Measurements from ENCODE around the gene KLHL29. TPM values are rescaled to one million over a fixed set of nuclear protein-coding genes. Genes with fewer than 3 reads are reported as not detected.

KLHL29 gene
- total and polyA plus RNA-seq, 10 of the 15 experiments (the other 5 are each of a cell fraction or from before 2014, with no cell fraction given), result 1.4 to 19.5 (median 6.1) TPM

DNA sequence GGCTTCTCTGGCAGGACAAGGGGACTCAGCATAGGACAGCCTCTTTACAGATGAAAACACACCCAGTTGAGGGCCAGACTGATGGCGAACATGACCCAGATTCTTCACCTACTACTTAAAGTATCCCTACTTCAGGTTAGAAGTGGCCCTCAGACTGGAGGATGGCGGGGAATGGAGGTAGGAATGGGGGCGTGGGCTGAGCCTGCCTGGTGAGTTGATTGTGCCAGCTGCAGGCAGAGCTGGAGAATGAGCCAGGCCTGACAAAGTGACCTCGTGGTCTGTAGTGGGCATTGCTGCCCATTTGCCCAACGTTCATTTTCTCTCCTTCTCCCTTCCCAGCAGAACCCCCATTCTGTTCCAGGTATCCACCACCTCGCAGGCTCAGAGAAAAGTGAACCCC lies 186.1 kb downstream of the KLHL29 start:
- no peak overlapping the region for H3K9ac ChIP-seq (ENCODE audit: control insufficient read depth, insufficient read depth, low read length)
- ATAC-seq (no peak), FAIRE-seq (no peak), DNase-seq (ENCODE audit: low read depth, low spot score) (no peak)
- H3K36me3 ChIP-seq (ENCODE audit: control insufficient read depth in 2 of 2, insufficient read depth in 2 of 2, low read length in 1 of 2), result no peaks in the 10 kb centered on the region; a peak in 1 of 4 replicates
- RAD21 ChIA-PET (ENCODE audit: unreplicated experiment), result no interaction called here
- BruUV-seq (replicated peaks), result no TSS peak
- H2AFZ ChIP-seq (ENCODE audit: control insufficient read depth, low read depth, low read length), result no peak overlapping the region
- intact Hi-C loops (cut with micrococcal nuclease; ENCODE audit: unreplicated experiment), result no loop called here
- H3K27ac ChIP-seq (ENCODE audit: control insufficient read depth, insufficient read depth), result no peak overlapping the region
- no peaks in the 10 kb centered on the region for H3K27me3 ChIP-seq (replicated peaks in 1 of 2; ENCODE audit: control insufficient read depth in 2 of 2, insufficient read depth in 2 of 2, low read length in 1 of 2)
- POLR2A ChIA-PET, result no interaction called here
- no peaks in the 10 kb centered on the region for H3K79me2 ChIP-seq (ENCODE audit: control insufficient read depth, insufficient read depth, low read length)
- WGBS (ENCODE audit: insufficient coverage, insufficient replicate concordance, low lambda C conversion rate, missing lambda C conversion rate), result 71% methylated on average over 6 of the region's 6 CpGs
- SMC1A ChIA-PET (ENCODE audit: uncharacterized antibody, unreplicated experiment), result no interaction called here
- H3K9me3 ChIP-seq (replicated peaks; ENCODE audit: control insufficient read depth, insufficient read depth, low read length), result no peaks in the 10 kb centered on the region
- in situ Hi-C loops (cut with MboI), result no loop called here
- no peaks in the 10 kb centered on the region for H4K20me1 ChIP-seq (ENCODE audit: control insufficient read depth, insufficient read depth)
- H3K4me3 ChIP-seq, result no peak overlapping the region
- H3K4me2 ChIP-seq (ENCODE audit: control insufficient read depth, insufficient read depth), result no peak overlapping the region
- TF ChIP-seq RCOR1 (conservative IDR thresholded peaks at IDR 0.05; ENCODE audit: low read depth, low read length), result no peak
- no peak for TF ChIP-seq MLLT1 (IDR thresholded peaks at IDR 0.05)
- no peak for TF ChIP-seq MAX (IDR thresholded peaks at IDR 0.05; ENCODE audit: low read depth, low read length)
- CTCF ChIA-PET, result no interaction called here
- no peaks in the 10 kb centered on the region for H3K4me1 ChIP-seq (ENCODE audit: control insufficient read depth, insufficient read depth, low read length)

DNA sequence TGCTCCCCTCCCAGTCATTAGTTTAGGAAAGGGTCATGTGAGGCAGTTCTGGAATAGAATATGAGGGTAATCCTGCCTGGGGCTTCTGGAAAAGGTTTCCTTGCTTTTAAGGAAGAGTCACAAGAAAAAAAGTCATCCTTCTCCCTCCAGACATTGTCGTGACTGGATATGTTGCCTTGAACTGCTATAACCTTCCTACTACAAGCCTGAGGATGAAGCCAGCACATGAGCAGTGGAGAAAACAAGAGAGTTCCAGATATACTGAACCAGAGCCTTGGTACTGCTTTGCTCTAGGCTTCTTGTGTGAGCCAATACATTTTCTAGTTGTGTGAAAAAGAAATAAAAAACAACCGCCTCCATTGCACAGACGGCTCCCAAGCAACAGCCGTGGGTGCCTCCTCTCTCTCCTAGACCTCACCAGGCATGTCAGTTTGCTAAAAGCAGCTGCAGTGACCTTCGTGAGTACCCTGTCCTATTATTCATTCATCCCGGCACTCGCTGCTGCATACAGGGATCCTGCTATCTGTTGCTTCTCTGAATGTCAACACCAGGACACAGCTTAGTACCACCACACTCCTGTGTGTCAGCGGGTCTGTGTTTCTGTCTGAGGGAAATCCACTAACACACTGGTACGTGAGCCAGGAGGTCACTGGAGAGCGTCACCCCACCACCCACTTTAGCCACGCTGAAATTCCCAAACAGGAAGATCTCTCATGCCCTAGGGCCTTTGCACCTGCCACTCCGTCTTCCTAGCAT lies 186.7 kb downstream of the KLHL29 start:
- intact Hi-C loops (cut with micrococcal nuclease; ENCODE audit: unreplicated experiment) (no loop called here), in situ Hi-C loops (cut with MboI) (no loop called here)
- DNase-seq (ENCODE audit: low read depth, low spot score), result no peak
- SMC1A ChIA-PET (ENCODE audit: uncharacterized antibody, unreplicated experiment), result no interaction called here
- CTCF ChIA-PET, result no interaction called here
- H3K4me1 ChIP-seq (ENCODE audit: control insufficient read depth, insufficient read depth, low read length), result no peaks in the 10 kb centered on the region
- no peaks in the 10 kb centered on the region for H3K27me3 ChIP-seq (replicated peaks in 1 of 2; ENCODE audit: control insufficient read depth in 2 of 2, insufficient read depth in 2 of 2, low read length in 1 of 2)
- WGBS (ENCODE audit: insufficient coverage, insufficient replicate concordance, low lambda C conversion rate, missing lambda C conversion rate), result 84% methylated on average over 12 of the region's 12 CpGs
- ATAC-seq, result no peak
- no peak for FAIRE-seq
- no peak overlapping the region for H3K9ac ChIP-seq (ENCODE audit: control insufficient read depth, insufficient read depth, low read length)
- H3K27ac ChIP-seq (ENCODE audit: control insufficient read depth, insufficient read depth), result no peak overlapping the region
- H3K4me3 ChIP-seq, result no peak overlapping the region
- no peaks in the 10 kb centered on the region for H3K9me3 ChIP-seq (replicated peaks; ENCODE audit: control insufficient read depth, insufficient read depth, low read length)
- no peaks in the 10 kb centered on the region for H3K79me2 ChIP-seq (ENCODE audit: control insufficient read depth, insufficient read depth, low read length)
- H3K36me3 ChIP-seq (ENCODE audit: control insufficient read depth in 2 of 2, insufficient read depth in 2 of 2, low read length in 1 of 2), result no peaks in the 10 kb centered on the region; a peak in 1 of 4 replicates
- no peak overlapping the region for H3K4me2 ChIP-seq (ENCODE audit: control insufficient read depth, insufficient read depth)
- no peaks in the 10 kb centered on the region for H4K20me1 ChIP-seq (ENCODE audit: control insufficient read depth, insufficient read depth)
- POLR2A ChIA-PET, result no interaction called here
- RAD21 ChIA-PET (ENCODE audit: unreplicated experiment), result no interaction called here
- no peak for TF ChIP-seq SMARCA5 (IDR thresholded peaks at IDR 0.05)
- BruUV-seq (replicated peaks), result no TSS peak
- no peak overlapping the region for H2AFZ ChIP-seq (ENCODE audit: control insufficient read depth, low read depth, low read length)
